Parathyroid adenoma (tissue), 2 donors: ENCODE results near the gene WDR72.

Source experiments
- H2AFZ ChIP-seq: fragments of 300-600 bp; sonication (generic); one replicate; pipeline ENCODE4 v1.7.0; 2017; ENCODE audit warnings: antibody characterized with exemption, mild to moderate bottlenecking
- H3K27ac ChIP-seq: fragments of 300-600 bp; sonication (generic); one replicate; pipeline ENCODE4 v1.7.0; 2017
- H3K27me3 ChIP-seq: fragments of 300-600 bp; sonication (generic); one replicate; pipeline ENCODE4 v1.7.0; 2017; ENCODE audit warnings: low read length; ENCODE audit not compliant: control insufficient read depth, insufficient read depth
- H3K36me3 ChIP-seq: fragments of 300-600 bp; sonication (generic); one replicate; pipeline ENCODE4 v1.7.0; 2017; ENCODE audit warnings: low read length; ENCODE audit not compliant: control insufficient read depth, insufficient read depth
- H3K4me1 ChIP-seq: fragments of 300-600 bp; sonication (generic); one replicate; pipeline ENCODE4 v1.7.0; 2017; ENCODE audit warnings: control low read depth
- H3K4me2 ChIP-seq: fragments of 300-600 bp; sonication (generic); one replicate; pipeline ENCODE4 v1.7.0; 2017; ENCODE audit warnings: low read length
- H3K4me3 ChIP-seq: fragments of 300-600 bp; sonication (generic); one replicate; pipeline ENCODE4 v1.7.0; 2017; ENCODE audit warnings: low read depth, low read length
- H3K79me2 ChIP-seq: fragments of 300-600 bp; sonication (generic); one replicate; pipeline ENCODE4 v1.7.0; 2017; ENCODE audit warnings: control low read depth
- H3K9ac ChIP-seq: fragments of 300-600 bp; sonication (generic); one replicate; pipeline ENCODE4 v1.7.0; 2017; ENCODE audit warnings: mild to moderate bottlenecking
- H3K9me3 ChIP-seq: fragments of 300-600 bp; sonication (generic); one replicate; pipeline ENCODE4 v1.7.0; 2017; ENCODE audit warnings: low read length; ENCODE audit not compliant: control insufficient read depth
- TF ChIP-seq, protein P1 (sequence below): fragments of 300-600 bp; sonication (generic); IDR thresholded peaks from one replicate; pipeline ENCODE4 v1.7.0; 2017; ENCODE audit warnings: antibody characterized with exemption, mild to moderate bottlenecking
- donor health status: primary hyperparathyroidism.

Gene WDR72

DNA sequence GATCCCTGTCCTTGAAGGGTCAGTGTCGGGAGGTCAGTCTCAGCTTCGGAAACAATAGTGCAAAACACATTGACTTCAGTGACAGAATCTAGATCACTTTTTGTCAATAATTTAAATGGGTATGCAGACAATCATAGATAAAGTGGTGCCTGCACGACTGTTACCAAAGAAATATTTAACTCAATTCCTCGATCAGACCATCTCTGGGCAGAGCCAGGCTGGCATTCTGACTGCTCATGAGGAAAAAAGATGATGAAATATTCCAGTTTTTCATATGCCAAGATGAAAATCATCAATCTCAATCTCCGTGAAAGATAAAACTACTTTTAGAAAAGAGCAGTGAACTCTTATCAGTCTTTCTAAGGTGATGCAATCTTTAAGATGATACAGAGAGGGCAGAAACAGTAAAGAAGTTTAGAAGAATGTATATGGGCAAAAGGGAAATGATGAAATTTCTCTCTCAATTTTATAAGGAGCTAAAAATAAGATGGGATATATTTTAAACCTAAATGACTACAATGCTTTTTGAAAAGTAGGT, 169.9 kb downstream of the WDR72 start:
- Histone ChIP-seq H3K9ac (no peak overlapping the region), H3K27me3 (no peaks in the 10 kb centered on the region), H3K4me2 (no peak overlapping the region), H3K36me3 (no peaks in the 10 kb centered on the region), H3K79me2 (no peaks in the 10 kb centered on the region), H3K9me3 (no peaks in the 10 kb centered on the region), H3K4me1 (no peaks in the 10 kb centered on the region), H3K4me3 (no peak overlapping the region), H2AFZ (no peak overlapping the region), H3K27ac (no peak overlapping the region)
- TF ChIP-seq, protein P1, sequence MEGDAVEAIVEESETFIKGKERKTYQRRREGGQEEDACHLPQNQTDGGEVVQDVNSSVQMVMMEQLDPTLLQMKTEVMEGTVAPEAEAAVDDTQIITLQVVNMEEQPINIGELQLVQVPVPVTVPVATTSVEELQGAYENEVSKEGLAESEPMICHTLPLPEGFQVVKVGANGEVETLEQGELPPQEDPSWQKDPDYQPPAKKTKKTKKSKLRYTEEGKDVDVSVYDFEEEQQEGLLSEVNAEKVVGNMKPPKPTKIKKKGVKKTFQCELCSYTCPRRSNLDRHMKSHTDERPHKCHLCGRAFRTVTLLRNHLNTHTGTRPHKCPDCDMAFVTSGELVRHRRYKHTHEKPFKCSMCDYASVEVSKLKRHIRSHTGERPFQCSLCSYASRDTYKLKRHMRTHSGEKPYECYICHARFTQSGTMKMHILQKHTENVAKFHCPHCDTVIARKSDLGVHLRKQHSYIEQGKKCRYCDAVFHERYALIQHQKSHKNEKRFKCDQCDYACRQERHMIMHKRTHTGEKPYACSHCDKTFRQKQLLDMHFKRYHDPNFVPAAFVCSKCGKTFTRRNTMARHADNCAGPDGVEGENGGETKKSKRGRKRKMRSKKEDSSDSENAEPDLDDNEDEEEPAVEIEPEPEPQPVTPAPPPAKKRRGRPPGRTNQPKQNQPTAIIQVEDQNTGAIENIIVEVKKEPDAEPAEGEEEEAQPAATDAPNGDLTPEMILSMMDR: no peak

DNA sequence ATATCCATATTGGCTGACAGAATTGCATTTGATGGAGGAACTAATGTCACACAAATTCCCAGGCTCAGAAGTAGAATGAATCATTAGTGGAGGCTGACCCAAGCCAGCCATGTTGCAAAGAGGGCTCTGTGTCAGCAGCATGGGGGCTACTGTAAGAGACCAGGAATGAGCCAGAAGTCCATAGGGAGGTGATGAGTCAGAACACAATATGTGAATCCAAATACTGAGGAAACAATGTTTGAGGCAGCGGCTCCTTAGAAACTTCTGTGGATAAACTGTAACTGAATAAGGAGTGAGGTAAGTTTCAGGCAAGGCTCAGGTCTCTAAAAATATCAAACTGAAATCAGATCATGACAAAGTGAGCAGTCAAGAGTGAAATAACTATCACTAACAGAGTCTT, 170.7 kb downstream of the WDR72 start:
- no peak overlapping the region for H3K4me2 ChIP-seq
- no peaks in the 10 kb centered on the region for H3K9me3 ChIP-seq
- TF ChIP-seq, protein P1: no peak
- H3K9ac ChIP-seq: no peak overlapping the region
- H3K4me1 ChIP-seq: no peaks in the 10 kb centered on the region
- no peaks in the 10 kb centered on the region for H3K36me3 ChIP-seq
- H2AFZ ChIP-seq: no peak overlapping the region
- H3K27me3 ChIP-seq: no peaks in the 10 kb centered on the region
- H3K79me2 ChIP-seq: no peaks in the 10 kb centered on the region
- no peak overlapping the region for H3K27ac ChIP-seq
- H3K4me3 ChIP-seq: no peak overlapping the region

DNA sequence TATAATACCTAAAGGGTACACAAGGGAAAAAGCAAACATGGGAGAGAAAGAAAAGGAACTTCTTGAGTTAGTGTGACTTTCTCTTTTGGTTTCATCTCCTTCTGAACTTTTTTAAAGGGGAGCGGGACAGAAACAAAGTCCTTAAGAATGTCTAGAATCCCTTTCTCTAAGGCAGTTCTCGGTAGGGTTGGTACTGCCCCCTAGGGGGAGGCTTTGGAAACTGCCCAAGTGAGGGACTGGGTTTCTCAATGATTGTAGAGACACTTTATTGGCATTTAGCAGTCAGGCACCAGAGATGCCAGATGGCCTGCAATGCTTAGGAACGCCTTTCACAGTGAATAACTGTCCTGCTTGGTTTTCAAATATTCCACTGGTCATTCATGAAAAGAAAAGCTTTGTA, 172.7 kb downstream of the WDR72 start:
- Histone ChIP-seq H3K9ac (no peak overlapping the region), H2AFZ (no peak overlapping the region), H3K9me3 (no peaks in the 10 kb centered on the region), H3K27ac (no peak overlapping the region), H3K4me1 (no peaks in the 10 kb centered on the region), H3K4me2 (no peak overlapping the region), H3K4me3 (no peak overlapping the region), H3K27me3 (no peaks in the 10 kb centered on the region), H3K79me2 (no peaks in the 10 kb centered on the region), H3K36me3 (no peaks in the 10 kb centered on the region)
- TF ChIP-seq, protein P1: no peak

DNA sequence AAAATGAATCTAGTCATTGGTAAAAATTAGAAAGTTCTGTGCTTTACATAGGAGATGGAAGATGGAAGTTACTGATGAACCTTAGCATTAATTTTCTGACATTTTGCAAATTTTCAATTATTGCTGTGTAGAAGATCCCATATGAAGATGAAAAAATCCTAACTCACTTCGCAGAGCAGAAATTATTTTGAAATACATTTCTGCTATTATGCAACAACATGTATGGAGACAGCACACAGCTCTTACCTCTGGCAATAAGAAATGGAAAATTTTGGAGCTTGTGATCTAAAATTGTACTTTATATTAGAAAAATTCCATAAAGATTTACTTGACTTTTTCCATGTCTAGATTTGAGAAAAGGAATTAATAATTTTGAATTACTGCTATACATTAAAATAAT, 177.9 kb downstream of the WDR72 start:
- no peaks in the 10 kb centered on the region for H3K9me3 ChIP-seq

DNA sequence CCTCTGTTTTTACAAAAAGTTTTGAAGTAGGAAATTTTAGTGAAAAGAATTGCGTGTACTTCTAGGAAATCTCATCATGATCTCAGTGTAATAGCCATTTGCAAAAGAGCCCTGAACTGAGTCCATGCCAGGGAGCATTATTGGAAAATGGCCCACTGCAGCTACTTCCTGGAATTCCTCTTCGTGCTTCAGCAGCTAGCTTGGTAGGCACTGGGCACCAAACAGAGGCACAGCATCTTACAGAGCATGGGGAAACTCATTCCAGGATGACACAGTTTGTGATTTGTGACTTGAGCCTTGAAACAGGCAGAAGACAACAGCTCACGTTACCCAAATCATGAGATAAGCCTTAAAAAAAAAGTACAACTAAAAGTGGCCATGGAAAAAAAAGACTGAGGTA, 179.1 kb downstream of the WDR72 start:
- no peaks in the 10 kb centered on the region for H3K36me3 ChIP-seq
- H3K4me3 ChIP-seq: no peak overlapping the region
- TF ChIP-seq, protein P1: no peak
- H3K9me3 ChIP-seq: no peaks in the 10 kb centered on the region
- H3K27ac ChIP-seq: no peak overlapping the region
- H3K27me3 ChIP-seq: no peaks in the 10 kb centered on the region
- no peak overlapping the region for H2AFZ ChIP-seq
- H3K9ac ChIP-seq: no peak overlapping the region
- no peaks in the 10 kb centered on the region for H3K79me2 ChIP-seq
- no peaks in the 10 kb centered on the region for H3K4me1 ChIP-seq
- no peak overlapping the region for H3K4me2 ChIP-seq

More for the DNA sequence above, 177.9 kb downstream of the WDR72 start:
- H3K4me3 ChIP-seq: no peak overlapping the region
- H3K27ac ChIP-seq: no peak overlapping the region
- no peak overlapping the region for H2AFZ ChIP-seq
- no peaks in the 10 kb centered on the region for H3K4me1 ChIP-seq
- H3K9ac ChIP-seq: no peak overlapping the region
- H3K79me2 ChIP-seq: no peaks in the 10 kb centered on the region
- no peaks in the 10 kb centered on the region for H3K27me3 ChIP-seq
- TF ChIP-seq, protein P1: no peak
- no peak overlapping the region for H3K4me2 ChIP-seq
- H3K36me3 ChIP-seq: no peaks in the 10 kb centered on the region
